Esophagus muscularis mucosa (tissue), 4 donors: Measurements from ENCODE around the gene TXNDC5.

ENCODE experiments used
- EP300 ChIP-seq: sonication (generic); formaldehyde crosslinking; IDR thresholded peaks from one replicate; pipeline ENCODE4 v1.6.1; 2017; ENCODE audit warnings: antibody characterized with exemption
- POLR2A ChIP-seq: fragments of 450-650 bp; IDR thresholded peaks from one replicate; pipeline ENCODE4 v1.6.1; 2017; ENCODE audit warnings: antibody characterized with exemption, moderate library complexity, mild to moderate bottlenecking, low read depth
- POLR2AphosphoS5 ChIP-seq, 2 donors: sonication (generic); formaldehyde crosslinking; IDR thresholded peaks; one replicate each; pipeline ENCODE4 v1.6.1; 2017; ENCODE audit warnings: antibody characterized with exemption in 2 of 2
- TF ChIP-seq, protein P1 (sequence below), 3 experiments: fragments of 200-600 bp in 2 of 3; fragments of 450-650 bp in 1 of 3; sonication (generic) in 2 of 3; IDR thresholded peaks; one replicate each; pipeline ENCODE4 v1.5.1; 2017 to 2019; ENCODE audit warnings: antibody characterized with exemption in 3 of 3, mild to moderate bottlenecking in 2 of 3, moderate library complexity in 1 of 3

GRCh38 chr6:7904654-7905319, 5.8 kb downstream of the TXNDC5 start:
- TF ChIP-seq POLR2A (no peak), POLR2AphosphoS5 (IDR thresholded peaks at IDR 0.05) (no peak), EP300 (no peak)
- TF ChIP-seq, protein P1, sequence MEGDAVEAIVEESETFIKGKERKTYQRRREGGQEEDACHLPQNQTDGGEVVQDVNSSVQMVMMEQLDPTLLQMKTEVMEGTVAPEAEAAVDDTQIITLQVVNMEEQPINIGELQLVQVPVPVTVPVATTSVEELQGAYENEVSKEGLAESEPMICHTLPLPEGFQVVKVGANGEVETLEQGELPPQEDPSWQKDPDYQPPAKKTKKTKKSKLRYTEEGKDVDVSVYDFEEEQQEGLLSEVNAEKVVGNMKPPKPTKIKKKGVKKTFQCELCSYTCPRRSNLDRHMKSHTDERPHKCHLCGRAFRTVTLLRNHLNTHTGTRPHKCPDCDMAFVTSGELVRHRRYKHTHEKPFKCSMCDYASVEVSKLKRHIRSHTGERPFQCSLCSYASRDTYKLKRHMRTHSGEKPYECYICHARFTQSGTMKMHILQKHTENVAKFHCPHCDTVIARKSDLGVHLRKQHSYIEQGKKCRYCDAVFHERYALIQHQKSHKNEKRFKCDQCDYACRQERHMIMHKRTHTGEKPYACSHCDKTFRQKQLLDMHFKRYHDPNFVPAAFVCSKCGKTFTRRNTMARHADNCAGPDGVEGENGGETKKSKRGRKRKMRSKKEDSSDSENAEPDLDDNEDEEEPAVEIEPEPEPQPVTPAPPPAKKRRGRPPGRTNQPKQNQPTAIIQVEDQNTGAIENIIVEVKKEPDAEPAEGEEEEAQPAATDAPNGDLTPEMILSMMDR (IDR thresholded peaks at IDR 0.05): no peak
